H1 (cell line): ENCODE results near the gene TPRKB. TPM values are rescaled to one million over a fixed set of nuclear protein-coding genes. Genes with fewer than 3 reads are reported as not detected.

ENCODE experiments used
- polyA plus RNA-seq, 7 experiments: library from polyadenylated mRNA; depleted of rRNA in 3 of 7; stranded (reverse) in 5 of 7; unstranded in 2 of 7; fragments of >200 nt in 5 of 7; fragments of 200-250 nt in 2 of 7; gene quantifications; 1 replicate in 5 of 7; 2 replicates in 1 of 7; 4 replicates in 1 of 7; pipeline versions ENCODE4 v1.2.1 to v1.2.3, GENCODE V29; 2011 to 2013; ENCODE audit warnings: missing spikeins in 2 of 7, mixed read lengths in 2 of 7
- total RNA-seq: library from RNA; stranded (reverse); fragmentation: NEBNext Ultra II Directional; extraction: Animal tissue kit (Norgen Biotek cat#: 25700); gene quantifications from 2 replicates; pipeline ENCODE4 v1.2.1, GENCODE V29; 2021
- TF ChIP-seq, protein P1 (sequence below), 3 experiments: IDR thresholded peaks; 1 replicate in 2 of 3; 2 replicates in 1 of 3; pipeline versions ENCODE4 v1.5.1 to v1.6.1; 2011; ENCODE audit warnings: low read length in 3 of 3, mild to moderate bottlenecking in 3 of 3, inconsistent platforms in 2 of 3, low read depth in 1 of 3, moderate library complexity in 1 of 3; ENCODE audit not compliant: insufficient read depth in 1 of 3; ENCODE audit errors: control extremely low read depth in 1 of 3

The TPRKB gene
- total and polyA plus RNA-seq, 2 of the 8 experiments (the other 6 are each of a cell fraction or from before 2014, with no cell fraction given) = 40.3 to 41.6 TPM

DNA sequence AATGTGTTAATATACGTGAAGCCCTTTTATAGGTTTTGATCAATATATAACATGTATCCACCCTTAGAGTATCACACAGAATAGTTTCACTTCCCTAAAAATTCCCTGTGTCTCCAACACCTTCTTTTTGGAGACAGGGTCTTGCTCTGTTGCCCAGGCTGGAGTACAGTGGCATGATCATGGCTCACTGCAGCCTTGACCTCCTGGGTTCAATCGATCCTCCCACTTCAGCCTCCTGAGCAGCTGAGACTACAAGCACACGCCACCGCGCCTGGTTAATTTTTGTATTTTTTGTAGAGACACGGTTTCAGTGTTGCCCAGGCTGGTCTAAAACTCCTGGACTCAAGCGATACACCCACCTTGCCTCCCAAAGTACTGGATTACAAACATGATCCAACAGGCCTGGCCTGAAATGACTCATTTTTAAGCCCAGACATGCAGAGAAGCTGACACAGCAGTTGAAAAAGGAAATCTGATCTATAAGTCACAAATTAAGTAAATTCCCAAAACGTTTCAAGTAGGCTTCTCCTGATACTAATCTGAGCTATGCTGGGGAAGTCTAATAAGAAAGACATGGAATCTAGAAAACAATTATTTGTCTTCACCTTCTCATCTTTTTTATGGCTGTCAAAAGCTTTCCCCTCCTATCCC is 39.8 kb upstream of the TPRKB start (continued):
- TF ChIP-seq, protein P1, sequence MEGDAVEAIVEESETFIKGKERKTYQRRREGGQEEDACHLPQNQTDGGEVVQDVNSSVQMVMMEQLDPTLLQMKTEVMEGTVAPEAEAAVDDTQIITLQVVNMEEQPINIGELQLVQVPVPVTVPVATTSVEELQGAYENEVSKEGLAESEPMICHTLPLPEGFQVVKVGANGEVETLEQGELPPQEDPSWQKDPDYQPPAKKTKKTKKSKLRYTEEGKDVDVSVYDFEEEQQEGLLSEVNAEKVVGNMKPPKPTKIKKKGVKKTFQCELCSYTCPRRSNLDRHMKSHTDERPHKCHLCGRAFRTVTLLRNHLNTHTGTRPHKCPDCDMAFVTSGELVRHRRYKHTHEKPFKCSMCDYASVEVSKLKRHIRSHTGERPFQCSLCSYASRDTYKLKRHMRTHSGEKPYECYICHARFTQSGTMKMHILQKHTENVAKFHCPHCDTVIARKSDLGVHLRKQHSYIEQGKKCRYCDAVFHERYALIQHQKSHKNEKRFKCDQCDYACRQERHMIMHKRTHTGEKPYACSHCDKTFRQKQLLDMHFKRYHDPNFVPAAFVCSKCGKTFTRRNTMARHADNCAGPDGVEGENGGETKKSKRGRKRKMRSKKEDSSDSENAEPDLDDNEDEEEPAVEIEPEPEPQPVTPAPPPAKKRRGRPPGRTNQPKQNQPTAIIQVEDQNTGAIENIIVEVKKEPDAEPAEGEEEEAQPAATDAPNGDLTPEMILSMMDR (IDR thresholded peaks at IDR 0.05; ENCODE audit: control extremely low read depth in 1 of 3, insufficient read depth in 1 of 3, low read depth in 1 of 3, low read length in 3 of 3) = no peak
